Measurements from ENCODE around the gene CFAP61.

Gene CFAP61

DNA sequence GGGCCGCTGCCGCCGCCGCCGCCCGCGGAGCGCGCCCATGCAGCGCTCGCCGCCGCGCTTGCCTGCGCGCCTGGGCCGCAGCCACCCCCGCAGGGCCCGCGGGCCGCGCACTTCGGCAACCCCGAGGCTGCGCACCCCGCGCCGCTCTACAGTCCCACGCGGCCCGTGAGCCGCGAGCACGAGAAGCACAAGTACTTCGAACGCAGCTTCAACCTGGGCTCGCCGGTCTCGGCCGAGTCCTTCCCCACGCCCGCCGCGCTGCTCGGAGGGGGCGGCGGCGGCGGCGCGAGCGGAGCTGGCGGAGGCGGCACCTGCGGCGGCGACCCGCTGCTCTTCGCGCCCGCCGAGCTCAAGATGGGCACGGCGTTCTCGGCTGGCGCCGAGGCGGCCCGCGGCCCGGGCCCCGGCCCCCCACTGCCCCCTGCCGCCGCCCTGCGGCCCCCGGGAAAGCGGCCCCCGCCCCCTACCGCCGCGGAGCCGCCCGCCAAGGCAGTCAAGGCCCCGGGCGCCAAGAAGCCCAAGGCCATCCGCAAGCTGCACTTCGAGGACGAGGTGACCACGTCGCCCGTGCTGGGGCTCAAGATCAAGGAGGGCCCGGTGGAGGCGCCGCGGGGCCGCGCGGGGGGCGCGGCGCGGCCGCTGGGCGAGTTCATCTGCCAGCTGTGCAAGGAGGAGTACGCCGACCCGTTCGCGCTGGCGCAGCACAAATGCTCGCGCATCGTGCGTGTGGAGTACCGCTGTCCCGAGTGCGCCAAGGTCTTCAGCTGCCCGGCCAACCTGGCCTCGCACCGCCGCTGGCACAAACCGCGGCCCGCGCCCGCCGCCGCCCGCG lies 316.3 kb downstream of the CFAP61 start:
- no peak for DNase-seq

GRCh38 chr20:20369250-20370093 lies 317.1 kb downstream of the CFAP61 start:
- no peak for DNase-seq

GRCh38 chr20:20370094-20370575 lies 317.8 kb downstream of the CFAP61 start:
- no peak for DNase-seq

DNA sequence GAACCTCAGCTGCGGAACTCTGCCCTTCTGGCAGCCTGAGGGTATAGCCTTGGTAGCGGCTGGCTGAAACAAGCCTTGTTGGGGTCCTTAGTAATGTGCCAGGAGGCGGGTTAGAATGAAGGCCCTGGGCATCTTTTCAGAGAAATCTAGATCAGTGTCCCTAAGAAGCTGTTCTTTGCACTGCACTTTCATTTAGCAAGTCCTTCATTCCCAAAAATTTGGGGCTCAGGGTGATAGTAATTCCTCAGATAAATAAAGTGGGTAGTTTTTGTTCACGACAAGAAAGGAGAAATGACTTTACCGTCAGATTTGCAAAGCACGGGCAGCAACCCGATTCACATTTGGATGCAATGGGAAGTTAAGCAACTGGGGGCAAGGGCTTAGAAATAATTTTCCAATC lies 318.8 kb downstream of the CFAP61 start:
- DNase-seq: no peak

- no peak for DNase-seq
Measured at GRCh38 chr20:20371681-20372080, 319.3 kb downstream of the CFAP61 start.

DNA sequence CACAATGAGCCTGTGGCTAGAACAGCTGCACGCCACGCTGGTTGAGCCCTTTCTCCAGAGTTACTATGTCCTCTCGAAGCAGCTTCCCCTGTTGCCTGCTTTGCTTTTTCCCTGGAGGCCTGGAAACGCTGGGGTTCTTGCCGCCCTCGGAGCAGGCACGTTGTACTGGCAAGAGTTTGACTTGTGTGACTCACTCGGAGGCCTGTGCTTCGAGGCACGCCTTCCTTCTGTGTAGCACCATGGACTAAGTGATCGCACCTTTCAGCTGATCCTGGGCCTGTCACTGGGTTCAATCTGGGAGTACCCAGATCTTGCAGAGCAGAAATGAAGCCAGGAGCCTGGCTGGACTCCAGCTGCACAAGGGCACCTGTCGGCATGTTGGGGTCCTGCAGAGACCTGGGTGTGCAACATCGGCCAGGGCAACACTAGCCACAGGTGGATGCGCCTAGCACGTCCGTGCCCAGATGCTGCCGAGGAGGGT lies 320.8 kb downstream of the CFAP61 start:
- no peak for DNase-seq

GRCh38 chr20:20375862-20376261 lies 323.5 kb downstream of the CFAP61 start:
- no peak for DNase-seq

DNA sequence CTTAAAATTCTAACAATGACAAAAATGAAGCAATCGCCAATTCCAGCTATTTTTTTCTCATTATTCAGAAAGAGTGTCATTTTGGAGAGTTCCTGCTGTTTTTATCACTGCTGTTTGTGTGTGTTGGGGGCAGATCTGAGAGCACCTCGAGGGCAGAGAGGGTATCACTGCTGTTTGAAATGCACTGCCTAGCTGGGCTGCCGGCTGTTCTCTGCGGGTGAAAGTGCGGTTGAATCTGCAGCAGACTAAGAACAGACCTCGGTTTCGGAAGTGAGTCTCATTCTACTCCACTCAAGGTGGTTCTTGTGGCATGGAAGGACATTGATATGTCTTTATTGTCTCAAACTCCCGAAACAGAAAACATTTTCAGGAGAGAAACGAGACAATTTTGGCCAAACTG lies 333.9 kb downstream of the CFAP61 start:
- DNase-seq: no peak

DNA sequence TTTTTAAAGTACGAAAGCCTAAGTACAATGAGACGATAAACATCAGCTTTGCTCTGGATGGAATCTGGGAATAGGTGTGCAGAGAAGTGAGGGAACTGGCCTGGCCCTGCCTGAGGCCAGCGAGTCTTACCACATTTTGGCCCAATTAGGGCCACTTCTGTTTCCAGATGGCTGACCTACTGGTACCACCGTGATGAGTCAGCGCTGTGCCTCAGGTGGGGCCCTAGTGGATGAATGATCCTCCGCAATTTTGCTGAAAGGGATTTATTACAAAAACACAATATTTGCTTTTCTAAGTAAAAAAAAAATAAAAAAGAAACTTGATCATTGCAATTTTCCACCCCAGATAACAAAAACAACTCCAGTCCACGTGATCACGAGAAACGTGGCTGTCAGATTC lies 338.1 kb downstream of the CFAP61 start:
- no peak for DNase-seq

- DNase-seq: no peak
Measured at GRCh38 chr20:20391115-20391514, 338.8 kb downstream of the CFAP61 start.

GRCh38 chr20:20391766-20392165 lies 339.4 kb downstream of the CFAP61 start:
- DNase-seq: no peak

- DNase-seq: no peak
Measured at GRCh38 chr20:20393207-20394120, 341.1 kb downstream of the CFAP61 start.

- no peak for DNase-seq
Measured at GRCh38 chr20:20395087-20395486, 342.8 kb downstream of the CFAP61 start.

DNA sequence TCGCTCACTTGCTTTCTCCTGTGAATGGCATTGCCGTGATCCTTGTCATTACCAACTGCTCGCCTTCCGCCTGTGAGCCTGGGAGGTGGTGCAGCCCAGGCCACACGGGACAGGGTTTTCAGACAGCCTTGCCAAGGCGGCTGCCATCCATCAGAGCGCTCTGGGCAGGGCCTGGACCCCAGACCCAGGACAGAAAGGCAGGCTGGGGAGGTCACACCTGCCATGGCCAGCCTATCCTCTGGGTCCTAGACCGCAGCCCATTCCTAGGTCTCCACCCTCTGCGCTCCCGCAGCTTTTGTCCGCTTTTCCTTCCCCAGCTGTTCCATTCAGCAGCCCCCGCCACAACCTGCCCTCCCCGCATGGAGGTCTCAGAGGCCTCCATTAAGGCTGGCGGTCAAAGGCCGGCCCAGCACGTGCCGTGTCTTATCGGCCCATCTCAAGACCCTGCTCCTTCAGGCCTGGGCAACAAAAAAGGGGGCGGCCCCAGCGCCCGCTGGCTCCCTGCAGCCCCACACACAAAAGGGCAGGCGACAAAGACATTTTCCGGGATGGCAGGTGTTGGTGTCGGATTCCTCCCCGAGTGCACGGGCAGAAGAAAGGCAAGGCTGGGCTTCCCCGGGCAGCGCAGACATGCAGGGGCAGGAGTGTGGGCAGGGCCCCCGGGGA lies 343.7 kb downstream of the CFAP61 start:
- DNase-seq: no peak

GRCh38 chr20:20396794-20397193 lies 344.5 kb downstream of the CFAP61 start:
- no peak for DNase-seq

DNA sequence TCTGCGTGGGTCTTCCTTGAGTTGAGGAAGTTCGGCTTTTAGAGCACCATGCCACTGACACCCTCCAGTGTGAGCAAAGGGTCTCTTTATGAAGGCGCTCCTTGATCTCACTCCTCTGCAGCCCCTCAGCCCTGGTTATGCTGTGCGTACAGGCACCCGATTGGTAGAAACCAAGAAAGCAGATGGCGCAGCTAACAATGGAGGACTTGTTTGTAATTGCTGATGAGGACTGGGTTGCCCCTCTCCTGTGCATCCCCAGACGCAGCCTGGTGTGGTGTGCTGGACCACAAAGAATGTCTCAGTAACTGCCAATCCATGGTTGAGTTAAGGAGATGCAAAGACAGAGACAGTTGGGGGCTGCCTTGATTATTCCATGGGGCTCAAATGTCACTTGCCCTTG lies 345.8 kb downstream of the CFAP61 start:
- no peak for DNase-seq

DNA sequence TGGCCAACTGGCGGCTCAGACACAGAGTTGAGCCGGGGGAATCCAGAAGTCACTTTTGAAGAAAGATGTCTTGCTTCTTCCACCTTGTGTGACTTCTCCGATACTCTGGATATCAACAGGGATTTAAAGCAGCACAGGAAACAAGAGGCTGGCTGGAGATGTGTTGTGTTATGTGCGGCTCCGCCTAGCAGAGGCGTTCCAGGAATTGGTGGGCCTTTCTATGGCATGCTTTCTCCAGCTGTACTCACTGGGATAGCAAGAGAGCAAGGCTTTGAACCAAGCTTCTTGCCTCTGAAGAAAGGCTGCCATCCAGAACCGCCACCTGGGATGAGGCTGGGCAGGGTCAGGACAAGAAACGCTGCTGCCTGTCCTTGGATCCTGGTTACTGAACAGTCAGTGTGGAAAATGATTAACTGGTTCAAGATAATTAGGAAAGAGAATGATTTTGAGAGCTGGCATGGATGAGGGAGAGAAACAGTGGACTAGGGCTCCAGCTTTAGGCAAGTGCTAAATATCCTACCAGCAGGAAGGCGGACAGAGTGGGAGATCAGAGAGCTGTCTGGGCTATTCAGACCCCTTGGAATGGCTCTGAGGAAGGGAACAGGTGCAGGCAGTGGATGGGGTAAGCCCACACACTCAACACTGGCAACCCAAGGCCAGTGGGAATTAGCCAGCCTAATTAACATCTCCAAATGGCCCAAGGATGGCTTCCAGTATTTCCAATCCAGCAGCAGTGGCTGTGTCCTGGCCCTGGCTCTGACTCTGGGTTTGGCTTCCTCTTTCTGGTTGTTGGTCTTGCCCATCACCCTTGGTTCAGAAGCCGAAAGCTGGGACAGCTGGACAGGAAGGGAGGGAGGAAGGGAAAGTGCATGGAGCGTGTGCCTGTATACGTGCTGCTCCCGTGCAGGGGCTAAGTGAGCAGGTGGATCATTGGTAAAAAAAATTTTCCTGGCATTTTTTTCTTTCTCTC lies 347.5 kb downstream of the CFAP61 start:
- no peak for DNase-seq

GRCh38 chr20:20401991-20402390 lies 349.7 kb downstream of the CFAP61 start:
- DNase-seq: no peak

DNA sequence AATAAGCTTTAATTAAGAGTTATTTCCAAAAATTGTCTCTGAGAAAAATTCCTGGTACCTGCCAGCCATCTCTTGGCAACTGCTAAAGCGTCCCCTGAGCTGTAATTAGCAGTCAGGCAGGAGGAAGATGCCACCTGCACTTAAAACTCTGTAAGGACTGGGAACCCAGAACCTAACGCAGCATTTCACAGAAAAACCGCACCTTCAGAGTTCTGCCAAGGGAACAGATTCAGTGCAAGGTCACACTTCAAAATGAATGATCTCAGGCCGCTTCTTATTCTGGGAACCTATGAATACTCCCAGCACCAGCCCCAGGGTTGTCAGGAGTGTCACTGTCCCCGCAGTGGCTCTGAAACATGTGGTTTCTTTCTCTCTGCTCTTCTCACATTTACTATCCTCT lies 352.3 kb downstream of the CFAP61 start:
- DNase-seq: no peak

DNA sequence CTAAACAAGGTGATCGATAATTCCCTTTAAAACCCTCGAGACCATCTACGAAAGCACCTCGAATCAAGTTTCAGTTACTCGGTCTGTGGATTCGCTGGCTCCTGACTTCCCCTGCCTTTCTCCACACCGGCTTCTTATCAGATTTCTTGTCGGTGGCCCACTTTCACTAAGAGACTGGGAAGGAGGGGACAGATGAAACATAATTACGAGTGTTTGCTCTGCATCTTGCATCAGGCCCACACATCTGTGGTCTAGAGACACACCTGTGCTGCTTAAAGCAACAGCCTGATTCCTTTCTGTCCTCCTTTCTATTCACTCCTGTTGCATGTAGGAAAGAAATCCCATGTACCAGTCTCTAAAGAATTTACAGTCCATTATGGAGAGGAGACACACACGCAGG lies 353.3 kb downstream of the CFAP61 start:
- DNase-seq: no peak

- DNase-seq: no peak
Measured at GRCh38 chr20:20406306-20406705, 354.0 kb downstream of the CFAP61 start.

Data from activated naive CD4-positive, alpha-beta T cell treated with Interleukin-2 at 50 U/mL for 16 hours (primary cell).